ENCODE results near the gene FLAD1. TPM values are rescaled to one million over a fixed set of nuclear protein-coding genes. Genes with fewer than 3 reads are reported as not detected.

Gene FLAD1
- total RNA-seq, 1 experiment from 2014 or later, result 88.3 TPM

- TF ChIP-seq CDX4 (CRISPR knock-in tag; IDR thresholded peaks at IDR 0.05; ENCODE audit: borderline replicate concordance) (no peak), USF2 (CRISPR knock-in tag; IDR thresholded peaks at IDR 0.05) (no peak), ESRRA (CRISPR knock-in tag; IDR thresholded peaks at IDR 0.05; ENCODE audit: borderline replicate concordance) (no peak), NFATC4 (CRISPR knock-in tag; IDR thresholded peaks at IDR 0.05) (no peak), TEAD4 (CRISPR knock-in tag; IDR thresholded peaks at IDR 0.05) (no peak), AFF4 (CRISPR knock-in tag; IDR thresholded peaks at IDR 0.05; ENCODE audit: borderline replicate concordance) (no peak), ZSCAN18 (CRISPR knock-in tag; IDR thresholded peaks at IDR 0.05) (no peak), KAT7 (CRISPR knock-in tag; IDR thresholded peaks at IDR 0.05; ENCODE audit: borderline replicate concordance) (no peak), ZNF416 (CRISPR knock-in tag; IDR thresholded peaks at IDR 0.05) (no peak), MXD4 (CRISPR knock-in tag; IDR thresholded peaks at IDR 0.05; ENCODE audit: borderline replicate concordance) (no peak), ZNF232 (CRISPR knock-in tag; IDR thresholded peaks at IDR 0.05) (peak; percentile 67; the same call in 1 of the 2 replicates), SP1 (CRISPR knock-in tag; conservative IDR thresholded peaks at IDR 0.05) (peak; percentile 69), CBFB (CRISPR knock-in tag; IDR thresholded peaks at IDR 0.05; ENCODE audit: low read depth) (no peak), NFYB (CRISPR knock-in tag; conservative IDR thresholded peaks at IDR 0.05; ENCODE audit: low read depth) (peak; percentile 96), ZNF396 (CRISPR knock-in tag; IDR thresholded peaks at IDR 0.05; ENCODE audit: borderline replicate concordance) (no peak), GRHL2 (CRISPR knock-in tag; IDR thresholded peaks at IDR 0.05; ENCODE audit: insufficient replicate concordance, severe bottlenecking) (no peak), ARID4B (CRISPR knock-in tag; IDR thresholded peaks at IDR 0.05; ENCODE audit: borderline replicate concordance) (no peak), IRF2 (CRISPR knock-in tag; IDR thresholded peaks at IDR 0.05; ENCODE audit: borderline replicate concordance, low read depth) (no peak), JUN (CRISPR knock-in tag; IDR thresholded peaks at IDR 0.05) (no peak), E2F5 (CRISPR knock-in tag; IDR thresholded peaks at IDR 0.05) (no peak; the same call in 1 of the 2 replicates), NR1H2 (CRISPR knock-in tag; IDR thresholded peaks at IDR 0.05) (no peak), ZNF512 (CRISPR knock-in tag; IDR thresholded peaks at IDR 0.05; ENCODE audit: borderline replicate concordance) (no peak), HMGA2 (CRISPR knock-in tag; IDR thresholded peaks at IDR 0.05) (no peak), RELA (CRISPR knock-in tag; IDR thresholded peaks at IDR 0.05; ENCODE audit: borderline replicate concordance) (no peak), NFE2L1 (CRISPR knock-in tag; IDR thresholded peaks at IDR 0.05) (no peak; the same call in 1 of the 2 replicates)
Measured at GRCh38 chr1:154974102-154974807, 8.9 kb upstream of the FLAD1 start, which contains the start of gene CKS1B (continued).
